Keratinocyte (primary cell): ENCODE data around the gene ENO3. TPM values are rescaled to one million over a fixed set of nuclear protein-coding genes. Genes with fewer than 3 reads are reported as not detected.
A peak's percentile ranks its signal among the peaks of the same experiment; 100 is the strongest.

Source experiments
- DNase-seq: peaks from one replicate; pipeline ENCODE4 v3.0.0-alpha.2; 2011; ENCODE audit warnings: low read depth, missing footprints, low spot score
- FAIRE-seq: peaks from 2 replicates; lab custom pipeline; 2011; peaks lifted over from hg19 to GRCh38; lab: Jason Lieb, UNC
- H2AFZ ChIP-seq: 2 replicates; pipeline ENCODE4 v1.6.0; 2012; ENCODE audit warnings: low read length, control low read depth, inconsistent platforms; ENCODE audit not compliant: control insufficient read depth
- H3K27ac ChIP-seq: 2 replicates; pipeline ENCODE4 v1.5.1; 2011; ENCODE audit warnings: low read length; ENCODE audit not compliant: control insufficient read depth, insufficient read depth
- H3K27me3 ChIP-seq: 3 replicates; pipeline ENCODE4 v1.6.0; 2011; ENCODE audit warnings: low read length; ENCODE audit not compliant: control insufficient read depth, insufficient read depth; ENCODE audit errors: extremely low read depth
- H3K36me3 ChIP-seq, 2 experiments: 2 replicates in 1 of 2; 3 replicates in 1 of 2; pipeline ENCODE4 v1.5.1; 2011; ENCODE audit warnings: low read length in 2 of 2, mild to moderate bottlenecking in 1 of 2; ENCODE audit not compliant: control insufficient read depth in 2 of 2, insufficient read depth in 2 of 2; ENCODE audit errors: extremely low read depth in 1 of 2
- H3K4me1 ChIP-seq: 3 replicates; pipeline ENCODE4 v1.5.1; 2011; ENCODE audit warnings: low read length; ENCODE audit not compliant: control insufficient read depth, insufficient read depth; ENCODE audit errors: extremely low read depth
- H3K4me2 ChIP-seq: 3 replicates; pipeline ENCODE4 v1.6.0; 2011; ENCODE audit warnings: low read depth, low read length; ENCODE audit not compliant: control insufficient read depth, insufficient read depth; ENCODE audit errors: extremely low read depth
- H3K4me3 ChIP-seq, 3 experiments: fragments of 200-600 bp in 1 of 3; sonication (generic) in 1 of 3; 2 replicates in 2 of 3; 3 replicates in 1 of 3; pipeline ENCODE4 v1.5.1; 2011 to 2016; ENCODE audit warnings: low read length in 3 of 3, mild to moderate bottlenecking in 3 of 3, control low read depth in 2 of 3, inconsistent platforms in 1 of 3, low read depth in 1 of 3, mixed read lengths in 1 of 3, mixed run types in 1 of 3, moderate library complexity in 1 of 3; ENCODE audit not compliant: control insufficient read depth in 2 of 3, insufficient read depth in 2 of 3; ENCODE audit errors: extremely low read depth in 1 of 3
- H3K79me2 ChIP-seq: 2 replicates; pipeline ENCODE4 v1.6.0; 2012; ENCODE audit warnings: low read length; ENCODE audit not compliant: control insufficient read depth, insufficient read depth
- H3K9ac ChIP-seq: 3 replicates; pipeline ENCODE4 v1.6.0; 2011; ENCODE audit warnings: low read length; ENCODE audit not compliant: control insufficient read depth, insufficient read depth; ENCODE audit errors: extremely low read depth
- H3K9me1 ChIP-seq: 3 replicates; pipeline ENCODE4 v1.6.0; 2011; ENCODE audit warnings: low read length; ENCODE audit not compliant: control insufficient read depth, insufficient read depth; ENCODE audit errors: extremely low read depth
- H3K9me3 ChIP-seq: 2 replicates; pipeline ENCODE4 v1.5.1; 2012; ENCODE audit warnings: low read depth, low read length; ENCODE audit not compliant: control insufficient read depth
- H4K20me1 ChIP-seq: 3 replicates; pipeline ENCODE4 v1.6.0; 2011; ENCODE audit warnings: low read length; ENCODE audit not compliant: control insufficient read depth, insufficient read depth; ENCODE audit errors: extremely low read depth
- EZH2 ChIP-seq: IDR thresholded peaks from one replicate; pipeline ENCODE4 v1.6.1; 2012; ENCODE audit warnings: inconsistent platforms, mild to moderate bottlenecking, low read length, moderate library complexity
- dilution Hi-C: fragments of 300-500 bp; cut with MboI; formaldehyde crosslinking; loops from one replicate; pipeline ENCODE4 v1.7.0; 2020; ENCODE audit warnings: low sequenced_read_pairs; ENCODE audit not compliant: extremely low pct_ligation_motif_present
- polyA plus RNA-seq, 5 experiments: library from polyadenylated mRNA; depleted of rRNA in 3 of 5; stranded (reverse) in 3 of 5; stranded (forward) in 1 of 5; unstranded in 1 of 5; fragments of >200 nt; gene quantifications; 1 replicate in 1 of 5; 2 replicates in 3 of 5; 3 replicates in 1 of 5; pipeline versions ENCODE4 v1.2.1 to v1.2.3, GENCODE V29; 2011 to 2012; ENCODE audit warnings: missing spikeins in 2 of 5, low read depth in 1 of 5, low replicate concordance in 1 of 5
- TF ChIP-seq, protein P1 (sequence below), 3 experiments: IDR thresholded peaks in 1 of 3; conservative IDR thresholded peaks in 1 of 3; optimal IDR thresholded peaks in 1 of 3; 2 replicates in 2 of 3; 3 replicates in 1 of 3; pipeline versions ENCODE3 to v1.5.1; 2011; ENCODE audit warnings: low read length in 3 of 3, mild to moderate bottlenecking in 3 of 3, moderate library complexity in 2 of 3, control low read depth in 1 of 3, inconsistent platforms in 1 of 3; ENCODE audit not compliant: insufficient read depth in 2 of 3; ENCODE audit errors: extremely low read depth in 1 of 3

The ENO3 gene
- polyA plus RNA-seq, 1 donor (not counting 4 experiments of a cell fraction or from before 2014, with no cell fraction given) = 2.4 TPM

DNA sequence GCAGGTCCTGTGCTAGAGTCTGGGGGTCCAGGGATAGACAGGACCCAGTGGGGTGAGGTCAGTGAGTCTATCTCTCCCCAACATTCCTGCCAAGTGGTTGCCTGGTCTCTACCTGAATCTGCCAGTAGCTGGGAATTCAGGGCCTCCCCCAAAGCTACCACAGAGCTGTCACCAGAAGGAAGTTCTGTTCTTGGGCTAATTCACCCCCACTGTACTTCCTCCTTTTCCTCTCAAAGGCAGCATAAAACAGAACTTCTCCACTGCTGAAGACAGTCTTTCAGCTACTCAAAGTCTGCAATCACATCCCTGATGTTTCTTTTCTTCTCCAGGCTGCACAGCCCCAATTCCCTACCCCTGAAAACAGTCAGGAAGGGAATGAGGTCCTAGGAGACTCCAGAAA is 27.8 kb downstream of the ENO3 start:
- Histone ChIP-seq H3K9ac (no peak overlapping the region), H3K9me3 (no peaks in the 10 kb centered on the region), H2AFZ (no peak overlapping the region), H4K20me1 (no peaks in the 10 kb centered on the region), H3K9me1 (no peaks in the 10 kb centered on the region), H3K27me3 (no peaks in the 10 kb centered on the region), H3K27ac (no peak overlapping the region), H3K4me2 (no peak overlapping the region), H3K36me3 (peaks cover 44 to 57% of the 10 kb centered on the region in 2 experiments), H3K4me3 (no peak overlapping the region), H3K4me1 (no peaks in the 10 kb centered on the region), H3K79me2 (no peaks in the 10 kb centered on the region)
- FAIRE-seq (no peak), DNase-seq (no peak)
- TF ChIP-seq, protein P1, sequence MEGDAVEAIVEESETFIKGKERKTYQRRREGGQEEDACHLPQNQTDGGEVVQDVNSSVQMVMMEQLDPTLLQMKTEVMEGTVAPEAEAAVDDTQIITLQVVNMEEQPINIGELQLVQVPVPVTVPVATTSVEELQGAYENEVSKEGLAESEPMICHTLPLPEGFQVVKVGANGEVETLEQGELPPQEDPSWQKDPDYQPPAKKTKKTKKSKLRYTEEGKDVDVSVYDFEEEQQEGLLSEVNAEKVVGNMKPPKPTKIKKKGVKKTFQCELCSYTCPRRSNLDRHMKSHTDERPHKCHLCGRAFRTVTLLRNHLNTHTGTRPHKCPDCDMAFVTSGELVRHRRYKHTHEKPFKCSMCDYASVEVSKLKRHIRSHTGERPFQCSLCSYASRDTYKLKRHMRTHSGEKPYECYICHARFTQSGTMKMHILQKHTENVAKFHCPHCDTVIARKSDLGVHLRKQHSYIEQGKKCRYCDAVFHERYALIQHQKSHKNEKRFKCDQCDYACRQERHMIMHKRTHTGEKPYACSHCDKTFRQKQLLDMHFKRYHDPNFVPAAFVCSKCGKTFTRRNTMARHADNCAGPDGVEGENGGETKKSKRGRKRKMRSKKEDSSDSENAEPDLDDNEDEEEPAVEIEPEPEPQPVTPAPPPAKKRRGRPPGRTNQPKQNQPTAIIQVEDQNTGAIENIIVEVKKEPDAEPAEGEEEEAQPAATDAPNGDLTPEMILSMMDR (optimal IDR thresholded peaks at IDR 0.05 in 1 of 3, IDR thresholded peaks at IDR 0.05 in 1 of 3, conservative IDR thresholded peaks at IDR 0.05 in 1 of 3; ENCODE audit: extremely low read depth in 1 of 3, insufficient read depth in 2 of 3, low read length in 3 of 3) = no peak
- dilution Hi-C loops = no loop called here

DNA sequence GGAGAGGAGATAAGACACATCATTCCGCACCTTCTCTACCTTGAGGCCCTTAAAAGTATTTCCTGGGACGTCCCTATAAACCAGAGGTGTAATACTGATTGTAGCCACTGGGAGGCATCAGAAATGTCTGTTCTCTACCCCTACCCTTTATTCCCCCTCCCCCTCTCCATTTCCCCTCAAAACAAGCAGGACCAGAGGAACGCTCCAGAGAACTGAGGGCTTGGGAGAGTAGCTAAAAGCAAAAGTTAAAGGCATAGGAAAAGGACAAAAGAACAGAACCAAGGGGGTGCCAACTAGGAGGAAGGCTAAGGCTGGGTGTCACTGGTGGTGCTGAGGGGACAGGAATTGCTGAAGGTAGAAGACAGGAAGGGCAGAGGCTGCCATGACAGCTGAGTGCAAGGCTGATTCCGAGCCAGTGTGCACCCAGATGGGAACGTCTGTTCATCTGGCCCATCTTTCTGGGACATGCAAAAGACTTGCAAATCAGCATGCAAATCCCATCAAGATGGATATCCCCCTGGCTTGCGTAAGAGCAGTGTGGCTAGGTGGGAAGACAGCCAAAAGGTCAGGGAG is 29.8 kb downstream of the ENO3 start:
- Histone ChIP-seq H3K9me1 (no peaks in the 10 kb centered on the region), H3K4me1 (no peaks in the 10 kb centered on the region), H4K20me1 (no peaks in the 10 kb centered on the region), H3K36me3 (peaks cover 45 to 49% of the 10 kb centered on the region in 2 experiments), H3K4me3 (no peak overlapping the region), H3K9ac (no peak overlapping the region), H3K79me2 (peaks cover 3% of the 10 kb centered on the region), H3K9me3 (no peaks in the 10 kb centered on the region), H3K27me3 (no peaks in the 10 kb centered on the region), H2AFZ (no peak overlapping the region), H3K4me2 (no peak overlapping the region), H3K27ac (no peak overlapping the region)
- FAIRE-seq = peak; percentile 74
- TF ChIP-seq, protein P1 (optimal IDR thresholded peaks at IDR 0.05 in 1 of 3, IDR thresholded peaks at IDR 0.05 in 1 of 3, conservative IDR thresholded peaks at IDR 0.05 in 1 of 3; ENCODE audit: extremely low read depth in 1 of 3, insufficient read depth in 2 of 3, low read length in 3 of 3) = peak; percentile 56 to 72 (median 61)
- no peak for TF ChIP-seq EZH2
- dilution Hi-C loops = no loop called here
- no peak for DNase-seq
